ENCODE results near the gene VAT1. TPM values are rescaled to one million over a fixed set of nuclear protein-coding genes. Genes with fewer than 3 reads are reported as not detected.
"Not testable (repeated sequence)": the region's sequence is repeated elsewhere in the genome, so short reads cannot be mapped to it uniquely, and the experiment has no call there.

The VAT1 gene
- polyA plus RNA-seq, 3 donors from 2014 or later: 33.7 to 56.3 (median 34.5) TPM

GRCh38 chr17:43010667-43011308 lies 11.4 kb downstream of the VAT1 start:
- H3K36me3 Mint-ChIP-seq: peaks cover 0 to 5% (median 4%) of the 10 kb centered on the region in 3 donors
- H3K4me1 Mint-ChIP-seq: peaks cover 16 to 26% of the 10 kb centered on the region in 2 donors
- DNase-seq: no peak
- H3K9me3 Mint-ChIP-seq: no peaks in the 10 kb centered on the region
- peaks cover 0 to 4% (median 3%) of the 10 kb centered on the region in 3 donors for H3K27me3 Mint-ChIP-seq (ENCODE audit: low read depth in 3 of 3)
- peak overlapping the region in 1 of 6 donors; percentile 46 for H3K27ac Mint-ChIP-seq
- no peak overlapping the region for H3K4me3 Mint-ChIP-seq

GRCh38 chr17:43006639-43007551 lies 15.3 kb downstream of the VAT1 start, which contains the start of gene IFI35:
Gene IFI35, plus strand, starts transcription at chr17:43006784. Its CDS starts 164 bp downstream, at chr17:43006948.
- Mint-ChIP-seq H3K4me3 (peak within 1 kb of the TSS; percentile 99 to 100 (median 100)), H3K27me3 (ENCODE audit: low read depth in 3 of 3) (peaks cover 0 to 5% (median 0%) of the 10 kb centered on the region in 3 donors), H3K4me1 (peaks cover 16 to 26% of the 10 kb centered on the region in 2 donors), H3K27ac (peak within 1 kb of the TSS; percentile 94 to 100 (median 99)), H3K36me3 (peaks cover 0 to 13% (median 4%) of the 10 kb centered on the region in 3 donors), H3K9me3 (no peaks in the 10 kb centered on the region)
- DNase-seq: peak; percentile 79 to 82 (median 80)

- Mint-ChIP-seq H3K27me3 (ENCODE audit: low read depth in 3 of 3) (peaks cover 0 to 9% (median 0%) of the 10 kb centered on the region in 3 donors), H3K4me3 (no peak overlapping the region), H3K4me1 (peaks cover 26 to 28% of the 10 kb centered on the region in 2 donors), H3K36me3 (peaks cover 0 to 22% (median 7%) of the 10 kb centered on the region in 3 donors), H3K9me3 (no peaks in the 10 kb centered on the region), H3K27ac (peak overlapping the region in 3 of 6 donors; percentile 28 to 51 (median 37))
- DNase-seq: no peak
Measured at GRCh38 chr17:43003542-43004172, 18.5 kb downstream of the VAT1 start.

GRCh38 chr17:43000894-43001293 lies 21.3 kb downstream of the VAT1 start:
- DNase-seq, H3K4me3 Mint-ChIP-seq, H3K9me3 Mint-ChIP-seq: not testable (repeated sequence)
- peak overlapping the region in 3 of 6 donors; percentile 28 to 49 (median 43) for H3K27ac Mint-ChIP-seq
- peaks cover 0 to 22% (median 7%) of the 10 kb centered on the region in 3 donors for H3K36me3 Mint-ChIP-seq
- H3K4me1 Mint-ChIP-seq: peaks cover 28 to 32% of the 10 kb centered on the region in 2 donors
- H3K27me3 Mint-ChIP-seq (ENCODE audit: low read depth in 3 of 3): peaks cover 0 to 11% (median 1%) of the 10 kb centered on the region in 3 donors

- Mint-ChIP-seq H3K4me3 (peak overlapping the region; percentile 92 to 99 (median 96)), H3K27ac (peak overlapping the region; percentile 89 to 100 (median 94)), H3K36me3 (peaks cover 0 to 22% (median 7%) of the 10 kb centered on the region in 3 donors), H3K4me1 (peaks cover 28 to 32% of the 10 kb centered on the region in 2 donors), H3K27me3 (ENCODE audit: low read depth in 3 of 3) (peaks cover 0 to 11% (median 1%) of the 10 kb centered on the region in 3 donors), H3K9me3 (no peaks in the 10 kb centered on the region)
- no peak for DNase-seq
Measured at GRCh38 chr17:42999003-42999525, 23.1 kb downstream of the VAT1 start.

- no peaks in the 10 kb centered on the region for H3K9me3 Mint-ChIP-seq
- DNase-seq: peak; percentile 98
- peaks cover 28 to 32% of the 10 kb centered on the region in 2 donors for H3K4me1 Mint-ChIP-seq
- H3K4me3 Mint-ChIP-seq: peak within 1 kb of the TSS; percentile 92 to 99 (median 96)
- peaks cover 0 to 21% (median 7%) of the 10 kb centered on the region in 3 donors for H3K36me3 Mint-ChIP-seq
- H3K27ac Mint-ChIP-seq: peak within 1 kb of the TSS; percentile 89 to 100 (median 94)
- H3K27me3 Mint-ChIP-seq (ENCODE audit: low read depth in 3 of 3): peaks cover 0 to 11% (median 1%) of the 10 kb centered on the region in 3 donors
Measured at GRCh38 chr17:42997984-42998938, 23.9 kb downstream of the VAT1 start, which contains the start of gene RPL27. Gene RPL27, plus strand, starts transcription at chr17:42998419. Its CDS starts 332 bp downstream, at chr17:42998751.

GRCh38 chr17:42997390-42997983 lies 24.7 kb downstream of the VAT1 start:
- H3K27me3 Mint-ChIP-seq (ENCODE audit: low read depth in 3 of 3): peaks cover 0 to 11% (median 1%) of the 10 kb centered on the region in 3 donors
- H3K36me3 Mint-ChIP-seq: peaks cover 0 to 18% (median 10%) of the 10 kb centered on the region in 3 donors
- DNase-seq: no peak
- H3K27ac Mint-ChIP-seq: peak overlapping the region; percentile 89 to 100 (median 94)
- peak overlapping the region; percentile 92 to 99 (median 96) for H3K4me3 Mint-ChIP-seq
- H3K9me3 Mint-ChIP-seq: no peaks in the 10 kb centered on the region
- H3K4me1 Mint-ChIP-seq: peaks cover 28 to 32% of the 10 kb centered on the region in 2 donors

- H3K27ac Mint-ChIP-seq: peak overlapping the region in 4 of 6 donors; percentile 19 to 69 (median 39)
- peaks cover 14 to 17% of the 10 kb centered on the region in 2 donors for H3K4me1 Mint-ChIP-seq
- peaks cover 9 to 30% (median 20%) of the 10 kb centered on the region in 3 donors for H3K36me3 Mint-ChIP-seq
- not testable (repeated sequence) for H3K27me3 Mint-ChIP-seq (ENCODE audit: low read depth in 3 of 3); DNase-seq; H3K9me3 Mint-ChIP-seq; H3K4me3 Mint-ChIP-seq
Measured at GRCh38 chr17:42993913-42994312, 28.3 kb downstream of the VAT1 start.

- H3K4me3 Mint-ChIP-seq: no peak overlapping the region
- no peak for DNase-seq
- peaks cover 11 to 35% (median 21%) of the 10 kb centered on the region in 3 donors for H3K36me3 Mint-ChIP-seq
- peak overlapping the region in 2 of 6 donors; percentile 17 to 48 for H3K27ac Mint-ChIP-seq
- no peaks in the 10 kb centered on the region for H3K9me3 Mint-ChIP-seq
- H3K27me3 Mint-ChIP-seq (ENCODE audit: low read depth in 3 of 3): peaks cover 0 to 2% (median 0%) of the 10 kb centered on the region in 3 donors
- H3K4me1 Mint-ChIP-seq: peaks cover 5 to 7% of the 10 kb centered on the region in 2 donors
Measured at GRCh38 chr17:42992872-42993271, 29.3 kb downstream of the VAT1 start.

- Mint-ChIP-seq H3K4me3 (no peak overlapping the region), H3K27ac (no peak overlapping the region), H3K4me1 (no peaks in the 10 kb centered on the region), H3K27me3 (ENCODE audit: low read depth in 3 of 3) (peaks cover 0 to 1% (median 0%) of the 10 kb centered on the region in 3 donors), H3K9me3 (no peaks in the 10 kb centered on the region), H3K36me3 (peaks cover 11 to 40% (median 21%) of the 10 kb centered on the region in 3 donors)
- no peak for DNase-seq
Measured at GRCh38 chr17:42991471-42991870, 30.7 kb downstream of the VAT1 start.

- Mint-ChIP-seq H3K4me3 (no peak overlapping the region), H3K36me3 (peaks cover 11 to 40% (median 21%) of the 10 kb centered on the region in 3 donors), H3K4me1 (peaks cover 2 to 4% of the 10 kb centered on the region in 2 donors), H3K9me3 (no peaks in the 10 kb centered on the region), H3K27me3 (ENCODE audit: low read depth in 3 of 3) (peaks cover 0 to 1% (median 0%) of the 10 kb centered on the region in 3 donors), H3K27ac (no peak overlapping the region)
- no peak for DNase-seq
Measured at GRCh38 chr17:42989726-42990652, 32.2 kb downstream of the VAT1 start.

All from immature natural killer cell (primary cell).